GM18508 (cell line): ENCODE results near the gene PEAK3.

Source experiments
- ATAC-seq: cut with Tn5 transposase; IDR thresholded peaks from one replicate; pipeline ENCODE4 v1.9.1; 2021; ENCODE audit warnings: moderate number of reproducible peaks; ENCODE audit not compliant: insufficient read depth, unreplicated experiment

The PEAK3 gene

DNA sequence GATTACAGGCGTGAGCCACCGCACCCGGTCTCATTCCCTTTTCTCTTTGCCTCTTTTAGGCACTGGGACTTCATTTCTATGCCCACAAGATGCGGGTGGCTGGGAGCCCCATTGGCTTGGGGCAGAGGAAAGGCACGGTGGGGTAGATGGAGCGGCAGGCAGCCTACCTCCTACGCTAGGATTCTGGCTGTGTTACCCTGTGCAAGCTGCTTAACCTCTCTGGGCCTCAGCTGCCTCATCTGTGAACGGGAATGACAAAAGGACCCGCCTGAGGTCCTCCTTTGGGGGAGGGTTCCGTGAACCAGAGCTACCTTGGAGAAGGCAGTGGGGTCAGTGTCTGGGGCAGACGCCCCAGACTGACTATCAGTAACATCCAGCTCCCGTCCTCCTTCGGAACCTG lies 35.3 kb upstream of the PEAK3 start:
- ATAC-seq = no peak

DNA sequence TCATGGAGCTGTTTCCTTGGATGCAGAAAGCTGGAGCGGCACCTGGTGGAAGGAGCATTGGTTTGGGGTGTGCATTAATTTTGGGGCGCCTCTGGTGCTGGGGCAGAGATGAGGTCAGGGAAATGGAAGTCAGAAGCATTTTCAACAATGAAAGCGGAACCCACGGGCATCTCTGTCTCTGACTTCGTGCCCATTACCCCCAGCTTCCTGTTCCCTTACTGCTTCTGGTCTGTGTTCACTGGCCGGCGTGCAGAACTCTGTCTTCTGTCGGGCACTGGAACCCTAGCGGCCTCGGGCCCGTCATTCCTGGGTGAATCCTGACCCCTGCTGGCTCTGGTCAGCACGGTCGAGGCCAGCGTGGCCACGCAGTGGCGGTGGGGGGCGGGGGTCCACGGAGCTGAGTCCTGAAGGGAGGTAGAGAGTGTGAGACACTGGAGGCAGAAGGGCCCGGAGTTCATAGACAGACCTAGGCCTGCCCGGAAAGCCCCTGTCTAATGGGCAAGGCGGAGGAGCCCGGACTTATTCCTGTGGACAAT lies 33.9 kb upstream of the PEAK3 start:
- no peak for ATAC-seq

DNA sequence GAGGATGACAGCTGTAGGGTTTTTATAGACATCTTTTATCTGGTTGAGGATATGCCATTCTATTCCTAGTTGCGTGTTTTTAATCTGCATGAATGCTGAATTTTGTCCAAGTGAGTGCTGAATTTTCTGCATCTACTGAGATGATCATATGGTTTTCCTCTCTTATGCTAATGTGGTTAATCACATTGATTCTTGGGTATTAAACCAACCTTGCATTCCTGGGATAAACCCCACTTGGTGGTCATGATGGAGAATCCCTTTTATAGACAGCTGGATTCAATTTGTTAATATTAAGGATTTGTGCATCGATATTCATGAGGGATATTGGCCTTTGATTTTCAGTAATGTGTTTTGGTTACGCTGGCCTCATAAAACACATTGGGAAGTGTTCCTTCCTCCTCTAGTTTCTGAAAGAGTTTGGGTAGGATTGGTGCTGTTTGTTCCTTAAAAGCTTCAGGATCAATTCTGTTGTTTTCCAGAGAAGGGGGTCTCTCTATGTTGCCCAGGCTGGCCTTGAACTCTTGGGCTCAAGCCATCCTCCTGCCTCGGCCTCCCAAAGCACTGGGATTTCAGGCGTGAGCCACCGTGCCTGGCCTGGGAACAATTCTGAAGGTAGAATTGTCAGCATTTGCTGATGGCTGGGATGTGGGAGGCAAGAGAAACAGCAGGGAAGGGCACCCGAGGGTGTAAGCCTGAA lies 33.3 kb upstream of the PEAK3 start:
- ATAC-seq = no peak

DNA sequence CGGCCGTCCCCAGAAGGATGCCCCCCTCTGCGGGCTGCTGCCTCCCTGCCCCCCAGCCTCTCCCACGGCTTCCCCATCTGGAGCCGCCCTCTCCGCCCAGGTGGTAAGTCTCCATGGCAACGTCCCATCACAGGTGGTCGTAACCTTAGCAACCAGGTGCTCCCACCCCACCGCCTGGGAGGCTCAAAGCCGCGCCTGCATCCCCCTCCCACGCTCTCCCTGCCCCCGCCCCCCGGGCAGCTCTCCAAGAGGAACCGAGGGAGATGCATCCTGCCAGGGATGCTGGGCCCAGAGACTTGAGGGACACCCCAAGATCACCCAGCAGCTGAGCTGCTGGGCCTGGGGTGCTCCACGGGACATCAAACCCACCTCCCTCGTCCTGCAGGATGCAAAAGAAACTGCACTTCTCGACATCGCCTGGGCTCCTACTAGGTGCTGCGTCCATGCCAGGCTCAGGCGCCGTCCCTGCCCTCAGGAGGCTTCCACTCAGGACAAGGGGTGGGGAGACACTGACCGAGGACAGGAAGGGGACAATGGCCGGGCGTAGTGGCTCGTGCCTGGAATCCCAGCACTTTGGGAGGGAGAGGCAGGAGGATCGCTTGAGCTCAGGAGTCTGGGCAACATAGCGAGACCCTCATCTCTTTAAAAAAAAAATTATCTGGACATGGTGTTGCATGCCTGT lies 31.0 kb upstream of the PEAK3 start:
- no peak for ATAC-seq

DNA sequence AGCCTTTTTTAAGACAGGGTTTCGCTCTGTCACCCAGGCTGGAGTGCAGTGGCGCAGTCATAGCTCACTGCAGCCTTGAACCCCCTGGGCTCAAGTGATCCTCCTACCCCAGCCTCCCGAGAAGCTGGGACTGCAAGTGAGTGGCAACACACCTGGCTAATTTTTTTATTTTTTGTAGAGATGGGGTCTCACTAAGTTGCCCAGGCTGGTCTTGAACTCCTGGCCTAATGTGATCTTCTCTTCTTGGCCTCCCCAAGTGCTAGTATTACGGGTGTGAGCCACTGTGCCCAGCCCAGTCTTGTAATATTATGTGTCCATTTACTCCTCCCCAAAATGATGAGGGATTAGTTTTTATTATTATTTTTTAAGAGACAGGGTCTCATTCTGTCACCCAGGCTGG lies 29.1 kb upstream of the PEAK3 start:
- no peak for ATAC-seq

DNA sequence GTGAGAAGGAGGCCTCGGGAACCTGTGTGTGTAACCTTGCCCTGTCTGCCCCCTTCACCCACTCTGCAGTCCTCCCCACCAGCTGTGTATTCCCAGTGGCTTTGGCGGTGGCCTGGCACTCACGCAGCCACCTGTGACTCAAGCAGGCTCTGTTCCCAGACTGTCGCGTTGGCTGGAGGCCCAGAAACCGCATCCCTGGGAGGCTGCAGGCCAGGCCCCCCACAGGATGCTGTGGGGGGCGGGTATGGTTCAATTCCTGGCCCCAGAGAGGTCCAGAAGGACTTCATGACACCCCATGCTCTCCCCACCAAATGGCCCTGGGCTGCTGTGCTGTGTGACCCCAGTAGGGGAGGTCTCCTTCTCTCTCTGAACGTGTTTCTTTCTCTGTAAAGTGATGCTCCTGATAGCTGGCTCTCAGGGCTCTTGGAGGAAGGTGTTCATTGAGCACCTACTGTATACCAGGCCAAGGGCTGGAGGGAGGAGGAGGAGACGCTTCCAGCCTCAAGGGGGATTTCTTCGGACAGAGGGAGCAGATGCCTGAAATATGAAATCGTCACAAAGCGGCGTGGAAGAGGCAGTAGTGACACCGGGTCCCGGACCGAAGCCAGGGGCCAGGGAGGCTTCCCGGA lies 27.9 kb upstream of the PEAK3 start:
- no peak for ATAC-seq

DNA sequence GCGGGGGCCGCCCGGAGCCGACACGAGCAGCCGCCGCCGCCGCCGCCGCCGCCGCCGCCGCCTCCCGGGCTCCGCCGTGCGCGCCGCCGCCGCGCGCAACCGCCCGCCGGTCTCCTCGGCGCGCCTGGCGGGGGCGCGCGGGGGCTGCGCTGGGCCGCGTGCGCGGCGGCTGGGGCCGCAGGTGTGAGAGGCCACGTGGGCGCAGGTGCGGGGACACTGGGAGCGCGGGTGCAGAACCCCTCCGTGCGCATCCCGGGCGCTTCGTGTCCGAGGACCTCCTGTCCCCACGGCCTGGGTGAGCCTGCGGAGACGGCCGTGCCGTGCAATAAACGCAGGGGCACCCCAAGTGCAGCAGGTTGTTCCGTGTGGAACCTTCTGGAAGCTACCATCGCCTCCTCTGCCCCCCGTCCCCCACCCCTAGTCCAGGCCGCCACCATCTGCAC lies 26.2 kb upstream of the PEAK3 start, which contains the start of gene LINGO3:
Gene LINGO3, minus strand, starts transcription at position 41 of the 443 bp plus-strand sequence. CDS start 16,378 bp downstream, outside the sequence.
- ATAC-seq = no peak

DNA sequence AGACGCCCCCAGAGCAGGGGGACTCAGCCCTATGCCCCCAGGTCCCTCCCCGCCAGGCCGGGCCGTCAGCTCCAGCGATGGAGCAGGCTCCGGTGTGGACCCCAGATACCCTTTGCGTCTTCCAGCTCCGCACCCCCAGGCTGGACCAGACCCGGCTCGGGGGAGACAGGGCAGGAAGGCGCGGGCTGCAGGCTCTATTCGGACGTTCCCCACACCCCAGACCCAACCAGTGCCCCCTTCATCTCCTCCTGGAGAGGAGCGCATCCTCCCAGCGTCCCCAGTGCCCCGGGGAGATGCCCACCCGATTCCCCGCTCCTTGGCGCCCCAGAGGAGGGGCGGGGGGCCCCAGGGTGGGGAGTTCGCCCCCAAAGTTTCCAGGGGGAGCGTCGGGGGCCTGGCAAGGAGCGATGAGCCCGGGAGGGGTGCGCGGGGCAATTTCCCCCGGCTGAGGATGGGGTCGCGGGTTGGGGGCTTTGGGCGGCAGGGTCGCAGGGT lies 25.6 kb upstream of the PEAK3 start:
- no peak for ATAC-seq

DNA sequence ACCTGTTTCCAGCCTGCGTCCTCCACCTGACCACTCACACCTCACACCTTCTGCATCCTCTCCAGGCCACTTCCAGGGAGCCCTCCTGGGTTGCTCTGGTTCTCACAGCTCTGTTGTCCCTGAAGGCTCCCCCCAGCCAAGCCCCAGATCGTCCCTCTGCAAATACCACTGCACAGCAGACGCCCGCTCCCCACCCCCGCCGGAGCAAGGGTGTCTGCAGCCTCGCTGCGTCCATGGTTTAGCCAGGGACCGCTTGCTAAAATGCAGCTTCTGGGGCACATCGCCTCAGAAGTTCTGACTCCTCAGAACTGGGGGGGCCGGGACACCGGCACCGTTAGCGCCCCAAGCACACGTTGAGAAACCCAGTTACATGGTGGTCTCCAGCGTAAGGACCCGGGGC lies 25.0 kb upstream of the PEAK3 start:
- no peak for ATAC-seq

DNA sequence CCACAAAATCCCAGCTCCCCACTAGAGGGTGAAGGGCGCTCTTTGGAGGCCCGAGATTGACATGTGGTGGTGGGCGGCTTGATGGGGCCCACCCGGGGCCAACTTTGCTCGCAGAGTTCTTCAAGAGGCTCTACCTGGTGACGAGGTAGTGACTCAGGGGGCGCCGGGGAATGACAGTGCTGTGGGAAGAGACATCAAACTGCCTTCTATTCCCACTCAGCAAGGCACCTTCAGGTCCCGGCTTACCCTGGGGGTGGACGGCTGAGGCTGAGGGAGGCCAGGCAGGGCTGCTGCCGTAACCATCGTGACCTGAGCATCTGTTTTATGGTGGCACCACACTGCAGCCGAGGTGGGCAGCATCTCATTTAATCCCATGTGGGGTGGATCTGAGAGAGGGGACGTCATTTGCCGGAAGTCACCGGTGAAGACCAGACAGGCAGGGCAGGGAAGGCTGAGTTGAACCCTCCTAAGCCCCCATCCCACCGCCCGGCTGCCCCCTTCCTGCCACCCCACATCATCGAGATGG lies 24.4 kb upstream of the PEAK3 start:
- ATAC-seq = no peak

DNA sequence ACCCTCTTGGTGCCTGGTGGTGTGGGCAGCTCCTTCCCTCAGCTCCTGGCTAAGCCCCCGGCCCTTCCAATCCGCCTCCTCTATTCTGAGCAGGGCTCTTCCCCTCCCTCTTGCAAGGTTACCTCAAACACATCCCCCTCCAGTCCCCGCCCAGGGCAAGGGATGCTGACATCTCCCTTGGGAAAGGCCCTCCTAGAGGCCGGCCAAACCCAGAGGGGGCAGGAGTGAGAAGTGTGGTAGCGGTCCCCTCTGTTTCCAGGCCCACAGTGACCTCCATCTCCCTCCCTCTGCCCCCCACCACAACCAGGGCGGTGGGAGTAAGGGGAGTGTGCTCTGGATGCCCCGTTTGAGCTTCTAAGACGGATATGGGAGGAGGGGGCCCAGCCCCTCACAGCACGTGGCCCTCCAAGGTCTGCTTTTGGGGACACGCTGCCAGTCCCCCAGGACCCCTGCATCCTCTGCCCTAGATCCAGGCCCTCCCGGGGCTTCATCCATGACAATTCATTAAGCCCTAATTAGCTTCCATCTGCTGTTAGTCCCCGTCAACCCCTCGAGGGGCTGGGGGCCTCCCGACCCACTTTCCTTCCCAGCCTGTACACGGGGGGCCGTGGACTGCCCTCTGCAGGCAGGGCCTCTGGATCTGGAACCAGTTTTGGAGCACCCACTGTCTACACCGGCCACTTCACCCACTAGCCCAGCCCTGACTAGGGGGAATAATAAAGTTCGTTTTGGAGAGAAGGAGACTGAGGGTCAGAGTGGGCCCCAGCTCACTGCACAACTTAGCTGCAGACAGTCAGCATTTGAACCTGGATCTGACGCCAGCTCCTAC lies 23.7 kb upstream of the PEAK3 start:
- ATAC-seq = no peak

DNA sequence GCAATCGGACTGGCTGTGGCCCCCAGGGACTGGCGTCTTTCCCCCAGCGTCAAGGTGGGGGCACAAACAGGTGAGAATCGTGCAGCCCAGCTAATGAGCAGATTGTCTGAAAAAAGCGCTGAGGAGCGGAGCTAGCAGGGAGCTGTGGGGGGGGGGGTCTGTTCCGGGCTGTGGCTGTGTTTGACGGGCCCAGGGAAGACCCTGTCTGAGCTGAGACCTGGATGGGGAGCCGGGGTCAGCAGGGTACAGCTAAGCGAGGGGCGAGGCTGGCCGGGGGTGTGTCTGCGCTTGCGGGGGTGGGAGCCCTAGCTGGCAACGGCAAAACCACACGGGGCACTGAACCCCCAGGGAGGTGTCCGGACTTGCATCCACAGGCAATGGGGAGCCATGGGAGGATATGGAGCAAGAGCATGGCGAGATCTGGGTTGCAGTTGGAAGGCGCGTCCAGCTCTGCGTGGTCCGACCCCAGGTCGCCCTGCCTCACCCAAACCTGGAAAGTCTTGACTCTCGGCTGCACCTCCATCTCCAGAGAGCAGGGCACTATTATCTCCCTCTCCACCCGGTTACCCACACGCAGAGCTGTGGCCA lies 21.3 kb upstream of the PEAK3 start:
- ATAC-seq = no peak

DNA sequence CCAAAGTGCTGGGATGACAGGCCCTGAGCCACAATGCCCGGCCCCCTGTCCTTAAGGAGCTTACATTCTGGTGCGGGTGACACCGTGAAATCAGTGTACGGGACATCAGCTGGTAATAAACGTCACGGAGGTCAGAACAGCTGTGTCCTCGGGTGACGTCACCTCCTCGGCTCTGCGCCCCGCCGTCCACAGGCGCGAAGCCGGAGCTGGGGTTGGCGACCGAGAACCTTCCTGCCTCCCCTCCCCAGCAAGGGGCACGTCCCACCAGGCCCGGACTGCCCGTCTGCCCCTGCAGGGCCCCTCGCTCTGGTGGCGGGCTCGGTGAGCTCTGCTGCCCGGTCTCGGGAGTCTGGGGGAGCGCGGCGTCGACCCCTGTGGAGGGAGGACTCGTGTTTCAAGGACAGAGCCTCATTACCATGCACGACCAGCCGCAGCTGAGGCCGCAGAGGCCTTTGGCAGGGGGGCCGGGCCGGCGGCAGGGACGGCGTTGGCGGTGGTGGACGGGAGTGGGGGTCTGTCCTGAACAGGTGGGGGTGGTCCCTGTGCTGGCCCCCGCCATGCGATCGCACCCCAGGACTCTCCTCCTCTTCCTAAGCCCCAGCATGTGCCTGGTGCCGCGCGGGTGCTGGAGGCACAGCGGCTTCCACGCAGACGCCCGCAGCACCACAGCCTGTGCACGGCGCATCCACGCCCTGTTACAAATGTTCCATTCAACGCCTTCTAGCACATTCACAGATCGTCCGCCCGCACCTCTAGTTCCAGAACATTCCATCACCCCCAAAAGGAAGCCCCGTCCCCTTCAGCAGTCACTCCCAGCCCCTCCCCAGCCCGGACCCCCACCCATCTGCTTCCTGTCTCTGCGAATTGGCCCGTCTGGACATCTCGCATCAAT lies 20.6 kb upstream of the PEAK3 start:
- ATAC-seq = no peak

DNA sequence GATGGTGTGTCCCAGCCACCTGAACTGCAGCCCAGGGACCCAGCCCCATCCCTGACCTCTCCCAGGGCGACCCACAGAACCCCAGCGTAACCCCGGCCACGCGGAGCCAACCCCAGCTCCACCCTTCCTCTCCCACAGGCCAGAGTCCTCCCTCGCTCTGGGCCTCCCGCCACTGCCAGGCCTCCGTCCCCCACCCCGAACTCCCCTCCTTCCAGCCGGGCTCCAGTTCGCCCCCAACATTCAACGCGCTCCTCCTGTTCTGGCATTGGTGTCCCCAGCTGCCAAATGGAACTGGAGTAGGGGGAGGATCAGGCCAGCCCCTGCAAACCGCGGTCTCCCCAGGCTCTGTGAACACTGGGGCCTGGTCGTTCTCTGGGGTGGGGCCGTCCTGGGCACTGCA lies 18.6 kb upstream of the PEAK3 start:
- ATAC-seq = no peak

DNA sequence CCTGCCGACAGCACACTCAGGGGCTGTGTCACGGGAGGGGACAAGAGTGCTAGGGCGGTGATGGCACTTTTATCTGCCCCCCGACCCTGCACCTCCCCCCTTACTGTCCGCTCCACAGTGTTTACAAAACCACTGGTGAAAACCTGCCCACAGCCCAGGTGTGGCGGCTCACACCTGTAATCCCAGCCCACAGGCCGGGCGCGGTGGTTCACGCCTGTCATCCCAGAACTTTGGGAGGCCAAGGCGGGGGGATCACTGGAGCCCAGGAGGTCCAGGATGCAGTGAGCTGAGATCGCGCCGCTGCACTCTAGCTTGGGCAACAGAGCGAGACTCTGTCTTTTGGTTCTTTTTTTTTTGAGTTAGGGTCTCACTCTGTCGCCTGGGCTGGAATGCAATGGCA lies 14.2 kb upstream of the PEAK3 start:
- ATAC-seq = no peak

DNA sequence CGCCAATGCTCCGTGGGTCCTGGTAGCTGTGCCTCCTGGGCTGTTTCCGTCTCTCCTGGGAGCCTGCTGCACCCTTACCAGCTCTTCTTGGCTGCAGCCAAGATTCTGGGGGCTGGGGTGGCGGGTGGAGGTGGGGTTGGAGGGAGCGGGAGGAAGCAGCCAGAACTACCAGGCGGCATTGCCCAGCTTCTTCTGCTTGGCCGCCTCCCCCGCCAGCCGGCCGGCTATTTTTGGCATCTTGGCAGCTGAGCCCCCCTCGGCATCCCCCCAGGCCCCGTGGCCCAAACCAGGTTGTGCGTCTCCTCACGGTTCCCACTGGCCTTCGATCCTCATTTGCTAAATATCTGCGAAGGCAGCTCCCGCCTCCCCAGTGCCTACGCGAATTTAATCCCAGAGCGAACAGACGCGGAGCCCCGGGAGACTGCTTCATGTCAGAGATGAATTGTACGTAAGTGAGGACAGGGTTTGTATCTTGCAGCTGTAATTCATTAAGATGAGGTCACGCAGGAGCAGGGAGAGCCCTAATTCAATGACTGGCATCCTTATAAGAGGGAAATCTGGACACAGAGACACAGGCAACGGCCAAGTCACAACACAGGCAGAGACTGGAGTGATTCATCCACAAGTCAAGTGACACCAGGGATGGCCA lies 12.8 kb upstream of the PEAK3 start:
- ATAC-seq = no peak

DNA sequence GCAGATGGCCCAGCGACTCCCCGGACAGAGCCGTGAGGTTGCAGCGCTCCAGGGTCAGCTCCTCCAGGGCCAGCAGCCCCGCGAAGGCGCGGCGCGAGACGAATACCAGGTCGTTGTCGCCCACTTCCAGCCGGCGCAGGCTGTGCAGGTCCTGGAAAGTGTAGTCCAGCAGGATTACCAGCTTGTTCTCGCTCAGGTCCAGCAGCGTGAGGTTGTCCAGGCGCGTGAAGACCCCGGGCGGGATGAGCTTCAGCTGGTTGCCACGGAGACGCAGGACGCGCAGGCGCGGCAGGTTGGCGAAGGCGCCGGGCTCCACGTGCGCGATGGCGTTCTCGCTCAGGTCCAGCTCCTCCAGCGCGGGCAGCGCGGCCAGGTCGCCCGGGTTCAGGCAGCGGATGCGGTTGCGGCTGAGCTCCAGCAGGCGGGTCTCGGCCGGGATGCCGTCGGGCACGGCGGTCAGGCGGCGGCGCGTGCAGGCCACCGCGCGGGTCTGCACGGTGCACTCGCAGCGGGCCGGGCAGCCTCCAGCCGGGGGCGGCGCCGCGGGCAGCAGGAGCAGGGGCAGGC lies 9.3 kb upstream of the PEAK3 start:
- ATAC-seq = no peak
